Cerebellar nuclear complex (tissue), 1 donor: ENCODE measurements around the gene ELAC2.
"Not testable (repeated sequence)": the region's sequence is repeated elsewhere in the genome, so short reads cannot be mapped to it uniquely, and the experiment has no call there.

Source experiments
- DNase-seq, 2 experiments: peaks; one replicate each; lab custom pipeline; 2025; lab: John Stamatoyannopoulos, UW

Gene ELAC2

GRCh38 chr17:12990041-12990808 lies 27.6 kb downstream of the ELAC2 start:
- peak; percentile 86 to 96 for DNase-seq

GRCh38 chr17:12987120-12987519 lies 30.7 kb downstream of the ELAC2 start:
- no peak for DNase-seq

GRCh38 chr17:12985431-12986293 lies 32.2 kb downstream of the ELAC2 start:
- peak in 1 of 2 experiments; percentile 51 for DNase-seq

- DNase-seq: peak in 1 of 2 experiments; percentile 66
Measured at GRCh38 chr17:12983991-12984884, 33.6 kb downstream of the ELAC2 start.

- DNase-seq: no peak
Measured at GRCh38 chr17:12982224-12982623, 35.6 kb downstream of the ELAC2 start.

GRCh38 chr17:12979826-12980500 lies 37.9 kb downstream of the ELAC2 start:
- no peak for DNase-seq

GRCh38 chr17:12979246-12979645 lies 38.6 kb downstream of the ELAC2 start:
- DNase-seq: no peak

GRCh38 chr17:12978787-12979186 lies 39.0 kb downstream of the ELAC2 start:
- not testable (repeated sequence) for DNase-seq

- no peak for DNase-seq
Measured at GRCh38 chr17:12977008-12977751, 40.6 kb downstream of the ELAC2 start.

- no peak for DNase-seq
Measured at GRCh38 chr17:12974005-12974531, 43.8 kb downstream of the ELAC2 start.

GRCh38 chr17:12973496-12974004 lies 44.3 kb downstream of the ELAC2 start:
- DNase-seq: peak in 1 of 2 experiments; percentile 38

GRCh38 chr17:12967962-12968361 lies 49.9 kb downstream of the ELAC2 start:
- no peak for DNase-seq

- no peak for DNase-seq
Measured at GRCh38 chr17:12966413-12966812, 51.4 kb downstream of the ELAC2 start.

GRCh38 chr17:12965988-12966387 lies 51.8 kb downstream of the ELAC2 start:
- DNase-seq: no peak

- DNase-seq: peak in 1 of 2 experiments; percentile 42
Measured at GRCh38 chr17:12964840-12965239, 53.0 kb downstream of the ELAC2 start.

- no peak for DNase-seq
Measured at GRCh38 chr17:12964162-12964561, 53.7 kb downstream of the ELAC2 start.

- DNase-seq: no peak
Measured at GRCh38 chr17:12963505-12963904, 54.3 kb downstream of the ELAC2 start.

- DNase-seq: no peak
Measured at GRCh38 chr17:12961655-12962054, 56.2 kb downstream of the ELAC2 start.

- DNase-seq: no peak
Measured at GRCh38 chr17:12959441-12959840, 58.4 kb downstream of the ELAC2 start.

GRCh38 chr17:12958786-12959185 lies 59.0 kb downstream of the ELAC2 start:
- no peak for DNase-seq
